ENCODE results near the gene ATXN7L3B. TPM values are rescaled to one million over a fixed set of nuclear protein-coding genes. Genes with fewer than 3 reads are reported as not detected.

ATXN7L3B gene, protein sequence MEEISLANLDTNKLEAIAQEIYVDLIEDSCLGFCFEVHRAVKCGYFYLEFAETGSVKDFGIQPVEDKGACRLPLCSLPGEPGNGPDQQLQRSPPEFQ
- polyA plus RNA-seq (2013, experiment 1 of 2): 41.2 TPM
- polyA plus RNA-seq (2013, experiment 2 of 2): 40.4 TPM

DNA sequence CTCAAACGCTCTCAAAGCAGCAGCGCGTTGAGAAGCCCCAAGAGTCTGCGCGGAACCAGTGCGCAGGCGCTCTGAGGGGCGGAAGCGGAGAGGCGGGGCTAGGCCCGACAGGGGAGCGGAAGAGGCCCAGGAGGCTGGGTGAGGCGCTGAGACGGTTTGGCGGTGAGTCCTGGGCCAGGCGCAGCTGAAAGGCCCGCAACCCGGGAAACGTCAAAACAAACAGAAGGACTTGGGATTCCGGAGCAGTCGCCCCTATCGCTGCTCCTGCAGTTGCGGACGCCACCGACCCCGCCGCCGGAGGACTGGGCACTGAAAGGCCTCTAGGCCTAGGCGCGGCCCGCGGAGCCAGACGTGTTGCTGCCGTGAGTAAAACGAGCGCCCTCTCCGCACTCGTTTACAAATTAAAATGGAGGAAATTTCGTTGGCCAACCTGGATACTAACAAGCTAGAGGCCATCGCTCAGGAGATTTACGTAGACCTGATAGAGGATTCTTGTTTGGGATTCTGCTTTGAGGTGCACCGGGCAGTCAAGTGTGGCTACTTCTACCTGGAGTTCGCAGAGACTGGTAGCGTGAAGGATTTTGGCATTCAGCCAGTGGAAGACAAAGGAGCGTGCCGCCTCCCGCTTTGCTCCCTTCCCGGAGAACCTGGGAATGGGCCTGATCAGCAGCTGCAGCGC, at the start of gene ATXN7L3B:
Gene ATXN7L3B, plus strand, starts transcription at position 129 of the 679 bp plus-strand sequence. Its CDS starts 278 bp downstream, at position 407.
- Histone ChIP-seq H3K4me3 (ENCODE audit: low read length in 2 of 2) (peak within 1 kb of the TSS; percentile 95 to 97), H3K4me2 (ENCODE audit: insufficient read depth, low read length, poor library complexity, severe bottlenecking) (peak within 1 kb of the TSS; percentile 66), H2BK5ac (ENCODE audit: low read length) (peak within 1 kb of the TSS; percentile 94), H3K27ac (replicated peaks; ENCODE audit: low read length) (peak within 1 kb of the TSS; percentile 89), H2AK5ac (ENCODE audit: low read depth, low read length) (no peak within 1 kb of the TSS), H3K4me1 (ENCODE audit: control insufficient read depth in 2 of 2, insufficient read depth in 1 of 2, low read depth in 1 of 2, low read length in 2 of 2) (peaks cover 13 to 14% of the 10 kb centered on the region in 2 donors), H3K27me3 (ENCODE audit: control insufficient read depth in 3 of 3, insufficient read depth in 3 of 3, low read depth in 1 of 3, low read length in 3 of 3) (no peaks in the 10 kb centered on the region), H3K4ac (ENCODE audit: low read length) (no peak within 1 kb of the TSS), H3K36me3 (replicated peaks in 1 of 2; ENCODE audit: control insufficient read depth in 2 of 2, insufficient read depth in 2 of 2, low read length in 2 of 2) (peaks cover 5 to 43% of the 10 kb centered on the region in 2 donors), H3K9ac (ENCODE audit: low read depth, low read length, poor library complexity) (peak within 1 kb of the TSS; percentile 92), H4K91ac (ENCODE audit: low read depth, low read length, poor library complexity) (no peak within 1 kb of the TSS), H2BK120ac (ENCODE audit: low read depth, low read length) (no peak within 1 kb of the TSS), H2BK15ac (ENCODE audit: low read length) (no peak within 1 kb of the TSS), H3K23ac (ENCODE audit: low read depth, low read length, poor library complexity) (peak within 1 kb of the TSS; percentile 85), H3K18ac (ENCODE audit: low read length) (peak within 1 kb of the TSS; percentile 94), H4K8ac (ENCODE audit: low read depth, low read length) (no peak within 1 kb of the TSS), H3K14ac (ENCODE audit: low read length) (no peak within 1 kb of the TSS), H3K9me3 (replicated peaks in 1 of 2; ENCODE audit: control insufficient read depth in 2 of 2, insufficient read depth in 1 of 2, low read depth in 1 of 2, low read length in 2 of 2) (no peaks in the 10 kb centered on the region), H2AFZ (ENCODE audit: low read length) (peak within 1 kb of the TSS; percentile 76), H3K79me1 (ENCODE audit: low read depth, low read length) (no peaks in the 10 kb centered on the region), H2BK12ac (ENCODE audit: low read length) (no peak within 1 kb of the TSS)
- DNase-seq (ENCODE audit: low spot score): peak; percentile 87
- WGBS, 2 donors (ENCODE audit: extremely low coverage in 2 of 2, insufficient read length in 2 of 2, insufficient replicate concordance in 1 of 2): no CpG with 5 or more reads among the region's 49 CpGs

DNA sequence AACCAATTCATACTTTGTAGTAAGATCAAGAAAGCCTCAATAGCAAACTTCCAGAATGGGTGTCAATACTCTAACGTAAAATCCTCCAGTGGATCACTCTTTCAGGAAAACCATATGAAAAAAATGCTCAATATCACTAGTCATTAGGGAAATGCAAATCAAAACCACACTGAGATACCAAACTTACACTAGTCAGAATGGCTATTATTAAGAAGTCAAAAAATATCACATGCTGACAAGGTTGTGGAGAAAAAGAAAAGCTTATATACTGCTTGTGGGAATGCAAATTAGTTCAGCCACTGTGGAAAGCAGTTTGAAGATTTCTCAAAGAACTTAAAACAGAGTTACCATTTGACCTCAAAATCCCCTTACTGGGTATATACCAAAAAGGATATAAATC, 49.5 kb upstream of the ATXN7L3B start:
- H2BK12ac ChIP-seq (ENCODE audit: low read length): no peak overlapping the region
- H3K79me1 ChIP-seq (ENCODE audit: low read depth, low read length): no peaks in the 10 kb centered on the region
- H3K4me2 ChIP-seq (ENCODE audit: insufficient read depth, low read length, poor library complexity, severe bottlenecking): no peak overlapping the region
- no peak overlapping the region for H4K8ac ChIP-seq (ENCODE audit: low read depth, low read length)
- H4K91ac ChIP-seq (ENCODE audit: low read depth, low read length, poor library complexity): no peak overlapping the region
- H2BK15ac ChIP-seq (ENCODE audit: low read length): no peak overlapping the region
- H3K18ac ChIP-seq (ENCODE audit: low read length): no peak overlapping the region
- peaks cover 2 to 4% of the 10 kb centered on the region in 2 donors for H3K4me1 ChIP-seq (ENCODE audit: control insufficient read depth in 2 of 2, insufficient read depth in 1 of 2, low read depth in 1 of 2, low read length in 2 of 2)
- H3K27ac ChIP-seq (replicated peaks; ENCODE audit: low read length): no peak overlapping the region
- H2BK5ac ChIP-seq (ENCODE audit: low read length): no peak overlapping the region
- H3K27me3 ChIP-seq (ENCODE audit: control insufficient read depth in 3 of 3, insufficient read depth in 3 of 3, low read depth in 1 of 3, low read length in 3 of 3): no peaks in the 10 kb centered on the region
- no peak overlapping the region for H2BK120ac ChIP-seq (ENCODE audit: low read depth, low read length)
- no peak overlapping the region for H3K14ac ChIP-seq (ENCODE audit: low read length)
- no peaks in the 10 kb centered on the region for H3K9me3 ChIP-seq (replicated peaks in 1 of 2; ENCODE audit: control insufficient read depth in 2 of 2, insufficient read depth in 1 of 2, low read depth in 1 of 2, low read length in 2 of 2)
- no peak overlapping the region for H3K9ac ChIP-seq (ENCODE audit: low read depth, low read length, poor library complexity)
- DNase-seq (ENCODE audit: low spot score): no peak
- H3K36me3 ChIP-seq (replicated peaks in 1 of 2; ENCODE audit: control insufficient read depth in 2 of 2, insufficient read depth in 2 of 2, low read length in 2 of 2): no peaks in the 10 kb centered on the region
- no CpG with 5 or more reads among the region's 1 CpG for WGBS, 2 donors (ENCODE audit: extremely low coverage in 2 of 2, insufficient read length in 2 of 2, insufficient replicate concordance in 1 of 2)
- no peak overlapping the region for H3K4me3 ChIP-seq (ENCODE audit: low read length in 2 of 2)
- no peak overlapping the region for H3K4ac ChIP-seq (ENCODE audit: low read length)
- no peak overlapping the region for H2AK5ac ChIP-seq (ENCODE audit: low read depth, low read length)
- no peak overlapping the region for H2AFZ ChIP-seq (ENCODE audit: low read length)
- no peak overlapping the region for H3K23ac ChIP-seq (ENCODE audit: low read depth, low read length, poor library complexity)

DNA sequence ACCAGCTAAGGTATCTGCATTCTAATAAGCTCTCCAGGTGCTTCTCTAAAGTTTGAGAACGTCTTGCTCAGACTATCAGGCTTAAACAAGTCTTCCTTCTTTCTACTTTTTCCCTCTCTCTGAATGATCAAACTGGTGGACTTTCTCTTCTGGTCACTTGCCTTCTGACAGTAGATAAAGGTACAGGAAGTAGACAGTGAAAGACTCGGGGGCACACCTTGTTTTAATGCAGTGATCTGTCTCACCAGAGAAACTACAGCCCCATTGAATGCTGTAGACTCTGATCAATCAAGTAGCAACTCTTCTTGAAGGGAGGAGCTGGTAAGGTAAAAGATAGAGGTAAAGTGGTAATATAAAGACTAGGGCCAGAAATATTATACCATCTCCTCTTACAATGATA, 48.1 kb upstream of the ATXN7L3B start:
- H3K4ac ChIP-seq (ENCODE audit: low read length): no peak overlapping the region
- peaks cover 2 to 4% of the 10 kb centered on the region in 2 donors for H3K4me1 ChIP-seq (ENCODE audit: control insufficient read depth in 2 of 2, insufficient read depth in 1 of 2, low read depth in 1 of 2, low read length in 2 of 2)
- no peak overlapping the region for H3K27ac ChIP-seq (replicated peaks; ENCODE audit: low read length)
- no peak overlapping the region for H2BK5ac ChIP-seq (ENCODE audit: low read length)
- H2AFZ ChIP-seq (ENCODE audit: low read length): no peak overlapping the region
- no peaks in the 10 kb centered on the region for H3K36me3 ChIP-seq (replicated peaks in 1 of 2; ENCODE audit: control insufficient read depth in 2 of 2, insufficient read depth in 2 of 2, low read length in 2 of 2)
- H3K4me3 ChIP-seq (ENCODE audit: low read length in 2 of 2): no peak overlapping the region
- H3K9ac ChIP-seq (ENCODE audit: low read depth, low read length, poor library complexity): no peak overlapping the region
- H3K14ac ChIP-seq (ENCODE audit: low read length): no peak overlapping the region
- H3K23ac ChIP-seq (ENCODE audit: low read depth, low read length, poor library complexity): no peak overlapping the region
- no peak overlapping the region for H2BK12ac ChIP-seq (ENCODE audit: low read length)
- no peaks in the 10 kb centered on the region for H3K27me3 ChIP-seq (ENCODE audit: control insufficient read depth in 3 of 3, insufficient read depth in 3 of 3, low read depth in 1 of 3, low read length in 3 of 3)
- no peak overlapping the region for H2BK15ac ChIP-seq (ENCODE audit: low read length)
- no peak overlapping the region for H3K18ac ChIP-seq (ENCODE audit: low read length)
- no peak overlapping the region for H2AK5ac ChIP-seq (ENCODE audit: low read depth, low read length)
- no peak overlapping the region for H4K91ac ChIP-seq (ENCODE audit: low read depth, low read length, poor library complexity)
- H4K8ac ChIP-seq (ENCODE audit: low read depth, low read length): no peak overlapping the region
- WGBS, 2 donors (ENCODE audit: extremely low coverage in 2 of 2, insufficient read length in 2 of 2, insufficient replicate concordance in 1 of 2): no CpG with 5 or more reads among the region's 2 CpGs
- H3K9me3 ChIP-seq (replicated peaks in 1 of 2; ENCODE audit: control insufficient read depth in 2 of 2, insufficient read depth in 1 of 2, low read depth in 1 of 2, low read length in 2 of 2): no peaks in the 10 kb centered on the region
- H3K4me2 ChIP-seq (ENCODE audit: insufficient read depth, low read length, poor library complexity, severe bottlenecking): no peak overlapping the region
- H3K79me1 ChIP-seq (ENCODE audit: low read depth, low read length): no peaks in the 10 kb centered on the region
- no peak overlapping the region for H2BK120ac ChIP-seq (ENCODE audit: low read depth, low read length)
- no peak for DNase-seq (ENCODE audit: low spot score)

DNA sequence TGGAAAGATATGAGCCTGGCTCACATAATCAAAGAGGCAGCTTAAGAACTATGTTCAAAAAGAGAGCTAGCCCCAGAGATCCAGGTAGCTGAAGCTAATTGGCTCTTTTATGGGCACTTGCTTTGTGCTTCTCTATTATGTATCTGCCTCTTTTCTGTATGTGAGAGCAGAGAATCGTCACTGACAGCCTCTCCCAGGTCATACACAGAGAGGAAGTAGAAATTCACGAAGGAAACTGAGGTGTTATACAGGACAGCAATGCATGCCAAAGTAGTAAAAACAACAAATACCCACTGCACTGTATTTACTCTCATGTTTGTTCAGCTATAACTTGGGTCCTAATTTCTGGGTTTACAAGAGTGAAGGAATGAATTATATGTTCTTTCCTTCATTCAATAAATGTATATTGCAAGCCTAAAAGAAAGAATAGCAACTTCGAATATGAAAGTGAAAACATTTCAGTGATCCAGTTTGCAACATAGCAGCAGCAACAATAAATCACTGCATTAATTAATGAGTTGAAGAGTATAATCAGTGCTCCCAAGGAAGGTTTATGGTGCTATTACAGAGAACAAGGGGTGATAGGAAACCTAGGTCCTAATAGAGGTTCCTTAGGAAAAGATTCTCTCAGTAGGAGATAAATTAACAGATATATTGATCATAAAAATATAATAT, 47.1 kb upstream of the ATXN7L3B start:
- Histone ChIP-seq H3K9ac (ENCODE audit: low read depth, low read length, poor library complexity) (no peak overlapping the region), H2BK15ac (ENCODE audit: low read length) (no peak overlapping the region), H3K79me1 (ENCODE audit: low read depth, low read length) (no peaks in the 10 kb centered on the region), H3K18ac (ENCODE audit: low read length) (no peak overlapping the region), H3K4me3 (ENCODE audit: low read length in 2 of 2) (no peak overlapping the region), H3K9me3 (replicated peaks in 1 of 2; ENCODE audit: control insufficient read depth in 2 of 2, insufficient read depth in 1 of 2, low read depth in 1 of 2, low read length in 2 of 2) (no peaks in the 10 kb centered on the region), H3K36me3 (replicated peaks in 1 of 2; ENCODE audit: control insufficient read depth in 2 of 2, insufficient read depth in 2 of 2, low read length in 2 of 2) (no peaks in the 10 kb centered on the region), H3K27ac (replicated peaks; ENCODE audit: low read length) (no peak overlapping the region), H2BK5ac (ENCODE audit: low read length) (no peak overlapping the region), H3K23ac (ENCODE audit: low read depth, low read length, poor library complexity) (no peak overlapping the region), H3K4me2 (ENCODE audit: insufficient read depth, low read length, poor library complexity, severe bottlenecking) (peak overlapping the region; percentile 11), H3K4me1 (ENCODE audit: control insufficient read depth in 2 of 2, insufficient read depth in 1 of 2, low read depth in 1 of 2, low read length in 2 of 2) (peaks cover 2 to 4% of the 10 kb centered on the region in 2 donors), H4K8ac (ENCODE audit: low read depth, low read length) (no peak overlapping the region), H2BK120ac (ENCODE audit: low read depth, low read length) (no peak overlapping the region), H2BK12ac (ENCODE audit: low read length) (no peak overlapping the region), H3K14ac (ENCODE audit: low read length) (no peak overlapping the region), H2AK5ac (ENCODE audit: low read depth, low read length) (no peak overlapping the region), H4K91ac (ENCODE audit: low read depth, low read length, poor library complexity) (no peak overlapping the region), H3K4ac (ENCODE audit: low read length) (no peak overlapping the region), H3K27me3 (ENCODE audit: control insufficient read depth in 3 of 3, insufficient read depth in 3 of 3, low read depth in 1 of 3, low read length in 3 of 3) (no peaks in the 10 kb centered on the region), H2AFZ (ENCODE audit: low read length) (no peak overlapping the region)
- no CpG with 5 or more reads among the region's 3 CpGs for WGBS, 2 donors (ENCODE audit: extremely low coverage in 2 of 2, insufficient read length in 2 of 2, insufficient replicate concordance in 1 of 2)
- DNase-seq (ENCODE audit: low spot score): no peak

Measured in neuronal stem cell (in vitro differentiated cells).